Lung (tissue), 12 donors: ENCODE measurements around the gene CPSF3. TPM values are rescaled to one million over a fixed set of nuclear protein-coding genes. Genes with fewer than 3 reads are reported as not detected.
A peak's percentile ranks its signal among the peaks of the same experiment; 100 is the strongest.

Source experiments
- ATAC-seq: fragments of 200-7000 bp; cut with Tn5 transposase; one replicate; pipeline ENCODE4 v1.9.1; 2020; ENCODE audit warnings: moderate number of reproducible peaks; ENCODE audit not compliant: insufficient read depth, low FRiP score
- DNase-seq, 3 donors: peaks; one replicate each; pipeline ENCODE4 v3.0.0-alpha.2; 2013 to 2017
- H3K27ac ChIP-seq, 2 donors: one replicate each; pipeline ENCODE4 v1.5.1; 2013; ENCODE audit warnings: mild to moderate bottlenecking in 2 of 2, moderate library complexity in 2 of 2, control low read depth in 1 of 2, inconsistent platforms in 1 of 2, low read depth in 1 of 2, low read length in 1 of 2
- H3K27me3 ChIP-seq, 3 donors: one replicate each; pipeline ENCODE4 v1.5.1; 2013; ENCODE audit warnings: low read length in 2 of 3; ENCODE audit not compliant: control insufficient read depth in 3 of 3, insufficient read depth in 3 of 3
- H3K36me3 ChIP-seq, 4 donors: one replicate each; pipeline ENCODE4 v1.5.1; 2013; ENCODE audit warnings: low read length in 4 of 4, mild to moderate bottlenecking in 1 of 4, moderate library complexity in 1 of 4; ENCODE audit not compliant: control insufficient read depth in 4 of 4, insufficient read depth in 4 of 4
- H3K4me1 ChIP-seq, 5 donors: one replicate each; pipeline ENCODE4 v1.5.1; 2013; ENCODE audit warnings: low read length in 5 of 5, mild to moderate bottlenecking in 2 of 5, moderate library complexity in 1 of 5; ENCODE audit not compliant: control insufficient read depth in 5 of 5, insufficient read depth in 5 of 5
- H3K4me3 ChIP-seq: one replicate; pipeline ENCODE4 v1.5.1; 2013; ENCODE audit warnings: mild to moderate bottlenecking, control low read depth, moderate library complexity
- H3K9ac ChIP-seq, 2 donors: one replicate each; pipeline ENCODE4 v1.5.1; 2013; ENCODE audit warnings: low read length in 2 of 2, control low read depth in 1 of 2; ENCODE audit not compliant: insufficient read depth in 1 of 2
- H3K9me3 ChIP-seq, 4 donors: one replicate each; pipeline ENCODE4 v1.5.1; 2013; ENCODE audit warnings: low read length in 3 of 4, mild to moderate bottlenecking in 1 of 4, moderate library complexity in 1 of 4; ENCODE audit not compliant: control insufficient read depth in 4 of 4, insufficient read depth in 3 of 4
- CTCF ChIP-seq: IDR thresholded peaks from 2 replicates; pipeline ENCODE4 v1.5.1; 2012; ENCODE audit warnings: mild to moderate bottlenecking; ENCODE audit errors: control extremely low read depth, extremely low read depth
- WGBS, 2 donors: extraction: QIAGEN DNeasy Blood & Tissue Kit; methylation state at CpG; one replicate each; pipeline ENCODE4 v1.1.7; 2013; 5-methylcytosine and 5-hydroxymethylcytosine counted together
- polyA plus RNA-seq, 2 donors: library from polyadenylated mRNA; stranded (reverse); fragments of 200-250 nt; gene quantifications; one replicate each; pipeline ENCODE4 v1.2.1, GENCODE V29; 2013
- total RNA-seq, 2 donors: library from RNA; depleted of rRNA in 1 of 2; stranded (reverse); fragments of >200 nt in 1 of 2; gene quantifications; one replicate each; pipeline ENCODE4 v1.2.1, GENCODE V29; 2014 to 2021
- donor health status: control.
- donor health status: control.
- donor health status: Bipolar disorder and iron deficiency.
- donor health status: healthy.
- donor health status: DM: yes; HTN: yes; CAD: no.

Gene CPSF3
- total and polyA plus RNA-seq, 4 donors: 15.6 to 25.9 (median 20.8) TPM

GRCh38 chr2:9408641-9409151 is 14.8 kb upstream of the CPSF3 start:
- H3K36me3 ChIP-seq: peaks cover 12 to 21% (median 15%) of the 10 kb centered on the region in 4 donors
- no peaks in the 10 kb centered on the region for H3K9me3 ChIP-seq
- no peak for TF ChIP-seq CTCF
- DNase-seq (peak in 1 of 3 donors; percentile 35), ATAC-seq (no peak)
- 77 to 80% methylated on average over 9 of the region's 9 CpGs for WGBS, 2 donors
- H3K9ac ChIP-seq: no peak overlapping the region
- H3K27ac ChIP-seq: no peak overlapping the region
- H3K4me3 ChIP-seq: no peak overlapping the region
- no peaks in the 10 kb centered on the region for H3K4me1 ChIP-seq
- no peaks in the 10 kb centered on the region for H3K27me3 ChIP-seq

GRCh38 chr2:9410108-9410507 is 13.3 kb upstream of the CPSF3 start:
- Histone ChIP-seq H3K4me1 (no peaks in the 10 kb centered on the region), H3K9me3 (no peaks in the 10 kb centered on the region), H3K36me3 (peaks cover 12 to 21% (median 16%) of the 10 kb centered on the region in 4 donors), H3K9ac (no peak overlapping the region), H3K4me3 (no peak overlapping the region), H3K27ac (no peak overlapping the region), H3K27me3 (no peaks in the 10 kb centered on the region)
- WGBS, 2 donors: 98 to 99% methylated on average over 3 of the region's 3 CpGs
- DNase-seq (no peak), ATAC-seq (no peak)
- TF ChIP-seq CTCF: no peak

- no peak for TF ChIP-seq CTCF
- DNase-seq: no peak
- no peaks in the 10 kb centered on the region for H3K27me3 ChIP-seq
These were observed 10.7 kb upstream of the CPSF3 start for GRCh38 chr2:9412781-9413180.

More at GRCh38 chr2:9412781-9413180, 10.7 kb upstream of the CPSF3 start:
- Histone ChIP-seq H3K4me1 (no peaks in the 10 kb centered on the region), H3K9me3 (no peaks in the 10 kb centered on the region), H3K4me3 (no peak overlapping the region), H3K36me3 (peaks cover 8 to 26% (median 16%) of the 10 kb centered on the region in 4 donors), H3K27ac (no peak overlapping the region), H3K9ac (no peak overlapping the region)
- ATAC-seq: no peak
- 63 to 71% methylated on average over 7 of the region's 7 CpGs for WGBS, 2 donors
